CD4-positive, alpha-beta T cell treated with Interleukin-4 for 1 hour (primary cell): Measurements from ENCODE around the gene DHX58.

Source experiments
- DNase-seq, 2 donors: peaks; one replicate each; pipeline ENCODE4 v3.0.0-alpha.2; 2020 to 2022

DHX58 gene

GRCh38 chr17:42109086-42109485, 3.4 kb downstream of the DHX58 start:
- no peak for DNase-seq

- peak; percentile 91 for DNase-seq
Observed at GRCh38 chr17:42107597-42108576, 4.6 kb downstream of the DHX58 start.

GRCh38 chr17:42107124-42107523, 5.4 kb downstream of the DHX58 start:
- DNase-seq, result no peak

- DNase-seq, result no peak
Observed at GRCh38 chr17:42106009-42106408, 6.5 kb downstream of the DHX58 start.

- DNase-seq, result no peak
Observed at GRCh38 chr17:42104264-42104663, 8.2 kb downstream of the DHX58 start.

GRCh38 chr17:42103221-42103954, 9.1 kb downstream of the DHX58 start:
- no peak for DNase-seq

- peak; percentile 57 to 66 for DNase-seq
Observed at GRCh38 chr17:42101513-42102292, 10.8 kb downstream of the DHX58 start.

GRCh38 chr17:42098730-42099399, 13.6 kb downstream of the DHX58 start:
- DNase-seq, result no peak

GRCh38 chr17:42097691-42098631, 14.6 kb downstream of the DHX58 start, which contains the start of gene ZNF385C:
Gene ZNF385C (minus strand): TSS chr17:42098473. CDS start chr17:42063056, 35,417 bp downstream.
- DNase-seq, result peak; percentile 24 to 45

- no peak for DNase-seq
Observed at GRCh38 chr17:42096360-42097111, 16.0 kb downstream of the DHX58 start.

- DNase-seq, result no peak
Observed at GRCh38 chr17:42094375-42095069, 18.0 kb downstream of the DHX58 start.

GRCh38 chr17:42092939-42093338, 19.6 kb downstream of the DHX58 start:
- DNase-seq, result no peak

GRCh38 chr17:42090964-42091790, 21.3 kb downstream of the DHX58 start:
- DNase-seq, result no peak

GRCh38 chr17:42088736-42089135, 23.8 kb downstream of the DHX58 start:
- DNase-seq, result no peak

- DNase-seq, result no peak
Observed at GRCh38 chr17:42087736-42088705, 24.5 kb downstream of the DHX58 start.

- no peak for DNase-seq
Observed at GRCh38 chr17:42087042-42087701, 25.3 kb downstream of the DHX58 start.
